Astrocyte of the cerebellum (primary cell): ENCODE measurements around the gene ALDH1L1.

ENCODE experiments used
- DNase-seq: peaks from one replicate; pipeline ENCODE4 v3.0.0-alpha.2; 2011; ENCODE audit warnings: low read depth
- H3K4me3 ChIP-seq: 2 replicates; pipeline ENCODE4 v1.5.1; 2011; ENCODE audit warnings: mild to moderate bottlenecking, low read depth, low read length, moderate library complexity
- in situ Hi-C: cut with HindIII; loops from 2 replicates; pipeline ENCODE4 v1.10.0; 2017; ENCODE audit warnings: low sequenced_read_pairs
- TF ChIP-seq, protein P1 (sequence below): IDR thresholded peaks from 2 replicates; pipeline ENCODE4 v1.5.1; 2012; ENCODE audit warnings: low read length, low read depth, moderate library complexity, mild to moderate bottlenecking; ENCODE audit errors: missing control alignments

The ALDH1L1 gene

DNA sequence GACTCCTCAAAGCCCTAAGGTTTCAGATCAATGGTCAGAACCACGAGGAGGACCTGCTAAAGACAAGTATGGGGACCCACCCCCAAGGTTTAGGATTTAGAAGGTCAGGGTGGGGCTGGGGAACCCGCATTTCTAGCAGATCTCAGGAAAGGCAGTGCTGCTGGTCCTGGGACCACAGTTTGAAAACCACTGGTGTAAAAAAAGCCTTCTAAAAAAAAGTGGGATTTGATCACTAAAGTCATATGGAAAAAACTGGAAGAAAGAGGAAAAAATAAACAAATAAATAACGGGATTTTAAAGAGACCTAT lies 97.3 kb downstream of the ALDH1L1 start:
- no peak for DNase-seq
- TF ChIP-seq, protein P1, sequence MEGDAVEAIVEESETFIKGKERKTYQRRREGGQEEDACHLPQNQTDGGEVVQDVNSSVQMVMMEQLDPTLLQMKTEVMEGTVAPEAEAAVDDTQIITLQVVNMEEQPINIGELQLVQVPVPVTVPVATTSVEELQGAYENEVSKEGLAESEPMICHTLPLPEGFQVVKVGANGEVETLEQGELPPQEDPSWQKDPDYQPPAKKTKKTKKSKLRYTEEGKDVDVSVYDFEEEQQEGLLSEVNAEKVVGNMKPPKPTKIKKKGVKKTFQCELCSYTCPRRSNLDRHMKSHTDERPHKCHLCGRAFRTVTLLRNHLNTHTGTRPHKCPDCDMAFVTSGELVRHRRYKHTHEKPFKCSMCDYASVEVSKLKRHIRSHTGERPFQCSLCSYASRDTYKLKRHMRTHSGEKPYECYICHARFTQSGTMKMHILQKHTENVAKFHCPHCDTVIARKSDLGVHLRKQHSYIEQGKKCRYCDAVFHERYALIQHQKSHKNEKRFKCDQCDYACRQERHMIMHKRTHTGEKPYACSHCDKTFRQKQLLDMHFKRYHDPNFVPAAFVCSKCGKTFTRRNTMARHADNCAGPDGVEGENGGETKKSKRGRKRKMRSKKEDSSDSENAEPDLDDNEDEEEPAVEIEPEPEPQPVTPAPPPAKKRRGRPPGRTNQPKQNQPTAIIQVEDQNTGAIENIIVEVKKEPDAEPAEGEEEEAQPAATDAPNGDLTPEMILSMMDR, result no peak
- peak overlapping the region; percentile 60 for H3K4me3 ChIP-seq
- in situ Hi-C loops, result no loop called here

DNA sequence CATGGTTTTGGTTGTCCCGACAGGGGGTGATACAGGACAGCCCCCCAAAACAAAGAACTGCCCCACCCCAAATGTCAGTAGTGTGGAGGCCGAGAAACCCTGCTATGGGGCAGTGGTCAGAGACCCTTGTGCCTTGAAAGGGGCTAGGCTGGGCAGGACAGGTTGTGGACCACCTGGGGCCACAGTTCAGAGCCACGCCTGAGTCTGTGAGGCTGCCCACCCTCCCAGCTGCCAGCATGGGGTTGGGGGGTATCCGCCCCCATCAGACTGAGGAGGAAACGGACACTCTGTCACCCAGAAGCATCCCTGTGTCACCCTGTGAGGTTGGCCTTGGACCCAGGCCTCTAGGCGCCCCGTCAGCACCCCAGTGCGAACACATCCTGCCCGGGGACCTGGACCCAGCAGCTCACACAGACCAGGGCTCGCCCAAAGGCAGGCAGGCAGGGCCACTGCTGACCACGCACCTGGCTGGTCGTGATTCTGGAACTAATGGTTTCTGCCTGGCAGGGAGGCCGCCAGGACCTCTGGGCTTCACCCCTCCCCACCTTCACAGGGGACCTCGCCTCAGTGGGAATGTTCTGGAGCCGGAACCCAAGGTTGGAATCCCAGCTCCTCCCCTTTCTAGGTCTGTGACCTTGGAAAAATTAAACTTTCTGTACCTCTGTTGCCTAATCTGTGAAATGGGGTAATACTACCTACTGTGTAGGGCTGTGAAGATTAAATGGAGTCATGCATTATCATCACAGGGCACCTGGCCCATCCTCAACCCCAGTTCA lies 97.8 kb downstream of the ALDH1L1 start:
- peak overlapping the region; percentile 60 for H3K4me3 ChIP-seq
- no peak for DNase-seq
- in situ Hi-C loops, result no loop called here
- TF ChIP-seq, protein P1, result no peak

DNA sequence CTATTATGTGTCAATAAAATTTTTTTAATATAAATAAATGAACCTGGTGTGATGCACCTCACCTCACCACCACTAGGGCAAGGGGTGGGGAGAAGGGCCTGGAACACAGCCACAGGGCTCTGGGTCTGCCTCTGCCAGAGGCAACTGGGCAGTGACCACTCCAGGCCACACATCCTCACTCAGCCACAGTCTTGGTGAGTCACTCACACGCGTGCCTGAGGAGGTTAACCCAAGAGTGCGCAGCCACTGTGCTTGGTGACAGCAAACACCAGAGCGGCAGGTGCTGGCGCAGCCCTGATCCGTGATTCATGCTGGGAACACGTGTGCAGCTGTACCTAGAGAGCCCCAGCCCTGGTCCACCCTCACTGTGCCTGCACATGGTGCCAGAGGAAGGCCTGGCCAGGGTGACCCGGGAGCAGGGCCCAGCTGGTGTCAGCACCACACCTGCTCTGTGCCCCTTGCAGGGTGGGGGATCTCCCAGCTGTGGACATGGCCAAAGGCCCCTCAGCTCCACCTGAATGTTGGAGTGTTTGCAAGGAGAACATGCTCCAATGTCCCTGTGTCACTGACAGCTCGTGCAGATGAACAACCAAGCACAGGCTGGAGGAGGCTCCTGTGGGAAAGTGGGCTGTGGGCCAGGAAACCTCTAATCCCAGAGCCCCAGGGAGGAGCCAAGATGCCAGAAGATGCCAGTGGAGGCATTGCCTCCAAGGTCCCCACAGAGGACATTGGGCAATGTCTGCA lies 98.6 kb downstream of the ALDH1L1 start:
- no peak overlapping the region for H3K4me3 ChIP-seq
- TF ChIP-seq, protein P1, result peak; percentile 47
- no peak for DNase-seq
- in situ Hi-C loops, result no loop called here

DNA sequence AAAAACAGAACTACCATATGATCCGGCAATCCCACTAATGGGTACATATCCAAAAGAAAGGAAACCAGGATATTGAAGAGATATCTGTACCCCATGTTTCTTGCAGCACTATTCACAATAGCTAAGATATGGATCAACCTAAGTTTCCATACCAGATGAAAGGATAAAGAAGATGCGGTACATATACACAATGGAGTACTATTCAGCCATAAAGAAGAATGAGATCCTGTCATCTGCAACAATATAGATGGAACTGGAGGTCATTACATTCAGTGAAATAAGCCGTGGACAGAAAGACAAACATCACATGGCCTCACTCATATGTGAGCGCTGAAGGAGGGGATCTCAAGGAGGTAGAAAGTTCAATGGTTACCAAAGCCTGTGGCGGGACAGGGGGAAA lies 99.4 kb downstream of the ALDH1L1 start:
- in situ Hi-C loops, result no loop called here
- DNase-seq, result no peak
- no peak overlapping the region for H3K4me3 ChIP-seq
- TF ChIP-seq, protein P1, result no peak

DNA sequence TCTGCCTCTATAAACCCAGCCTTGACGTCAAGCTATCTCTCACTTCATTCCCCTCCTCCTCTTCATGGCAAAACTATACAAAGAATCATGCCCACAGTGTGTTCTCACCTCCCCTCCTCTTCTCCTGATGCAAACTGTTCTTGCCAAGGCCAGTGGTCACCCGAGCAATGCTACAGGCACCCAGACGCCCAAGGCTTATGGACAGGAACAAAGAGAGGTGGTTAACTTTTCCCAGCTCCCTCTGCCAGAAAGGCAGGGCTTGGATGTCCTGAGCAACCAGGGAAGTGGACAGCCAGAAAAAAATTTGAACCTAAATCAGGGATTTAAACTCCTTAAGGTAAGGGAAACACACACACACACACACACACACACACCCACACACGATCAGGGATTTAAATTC lies 101.5 kb downstream of the ALDH1L1 start:
- H3K4me3 ChIP-seq, result no peak overlapping the region
- TF ChIP-seq, protein P1, result no peak
- in situ Hi-C loops, result no loop called here
- no peak for DNase-seq

DNA sequence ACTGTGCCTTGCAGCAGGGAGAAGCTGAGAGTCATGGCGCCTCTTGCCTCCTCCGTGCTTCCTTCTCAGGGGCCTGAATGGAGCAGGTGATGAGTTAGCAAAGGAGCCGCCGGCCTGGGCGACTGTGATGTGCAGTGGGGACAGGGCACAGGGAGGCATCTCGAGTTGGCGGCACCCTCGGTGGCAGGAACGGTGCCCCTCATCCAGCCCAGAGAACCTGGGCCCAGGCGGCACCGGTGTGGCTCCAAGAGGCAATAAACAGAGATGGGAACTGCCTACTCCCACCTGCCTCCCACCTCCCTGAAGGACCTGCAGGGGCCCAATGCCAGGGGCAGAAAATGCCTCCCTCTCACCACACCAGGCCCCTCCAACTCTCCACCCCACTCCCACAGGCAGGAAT lies 102.6 kb downstream of the ALDH1L1 start:
- TF ChIP-seq, protein P1, result no peak
- no peak for DNase-seq
- no peak overlapping the region for H3K4me3 ChIP-seq
- in situ Hi-C loops, result no loop called here
